ENCODE measurements around the gene ZNF415.
"Not testable (repeated sequence)": the region's sequence is repeated elsewhere in the genome, so short reads cannot be mapped to it uniquely, and the experiment has no call there.

Gene ZNF415

DNA sequence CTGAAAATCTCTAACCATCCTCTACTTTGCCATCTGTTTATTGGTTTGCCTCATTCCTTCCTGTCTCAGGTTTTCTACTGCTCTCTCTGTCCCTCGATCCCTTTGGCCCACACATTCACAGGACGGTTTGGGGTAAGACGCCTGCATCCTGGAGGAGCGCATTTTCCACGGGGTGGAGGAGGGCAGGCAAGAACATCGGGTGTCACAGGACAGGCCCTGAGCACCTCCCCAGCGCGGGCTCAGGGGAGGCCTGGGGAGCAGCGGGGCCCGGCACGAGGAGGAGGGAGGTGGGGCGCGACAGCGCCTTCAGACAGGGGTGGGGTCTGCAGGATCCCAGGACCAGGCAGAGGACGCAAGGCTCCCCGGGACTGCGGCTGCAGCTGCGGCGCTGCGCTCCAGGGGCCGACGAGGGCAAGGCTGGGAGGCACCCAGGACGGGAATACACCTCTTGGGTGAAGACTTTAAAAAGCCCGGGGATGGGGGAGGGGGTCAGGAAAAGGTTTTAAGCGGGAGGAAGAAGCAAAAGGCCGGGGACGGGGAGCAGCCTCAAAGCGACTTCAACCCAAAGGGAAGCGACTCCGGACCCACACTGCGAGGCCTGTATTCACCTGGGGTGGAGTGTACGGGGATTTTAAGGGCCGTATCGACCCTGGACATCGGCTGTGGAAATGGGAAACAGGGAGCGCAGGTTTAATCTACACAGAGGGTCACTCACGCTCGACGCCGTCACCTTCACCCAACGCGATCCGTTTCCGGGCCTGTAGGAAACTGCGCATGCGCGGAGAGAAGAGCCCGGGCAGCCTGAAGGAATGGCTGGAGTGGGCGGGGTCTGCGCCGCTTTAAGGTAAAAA is at the start of gene ZNF415:
Gene ZNF415, minus strand, starts transcription at position 770 of the 851 bp plus-strand sequence. CDS start 10,234 bp downstream, outside the sequence.
- in situ Hi-C loops (cut with HindIII; ENCODE audit: low sequenced_read_pairs), result no loop called here

DNA sequence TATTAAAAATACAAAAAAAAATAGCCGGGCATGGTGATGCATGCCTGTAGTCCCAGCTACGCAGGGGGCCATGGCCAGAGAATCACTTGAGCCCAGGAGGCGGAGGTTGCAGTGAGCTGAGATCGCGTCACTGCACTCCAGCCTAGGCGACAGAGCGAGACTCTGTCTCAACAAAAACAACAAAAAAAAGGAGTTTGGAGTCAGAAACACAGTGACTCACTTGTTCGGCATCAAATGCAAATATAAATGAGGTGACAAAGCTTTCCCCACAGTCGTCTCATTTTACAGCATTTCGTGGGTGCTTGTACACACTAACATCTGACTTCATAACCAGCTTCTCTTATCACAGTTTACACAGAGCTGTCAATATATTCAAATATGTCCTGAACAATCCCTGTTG is 49.5 kb upstream of the ZNF415 start:
- in situ Hi-C loops (cut with HindIII; ENCODE audit: low sequenced_read_pairs), result no loop called here

- in situ Hi-C loops (cut with HindIII; ENCODE audit: low sequenced_read_pairs), result no loop called here
These were observed 45.3 kb upstream of the ZNF415 start for GRCh38 chr19:53177986-53178385.

DNA sequence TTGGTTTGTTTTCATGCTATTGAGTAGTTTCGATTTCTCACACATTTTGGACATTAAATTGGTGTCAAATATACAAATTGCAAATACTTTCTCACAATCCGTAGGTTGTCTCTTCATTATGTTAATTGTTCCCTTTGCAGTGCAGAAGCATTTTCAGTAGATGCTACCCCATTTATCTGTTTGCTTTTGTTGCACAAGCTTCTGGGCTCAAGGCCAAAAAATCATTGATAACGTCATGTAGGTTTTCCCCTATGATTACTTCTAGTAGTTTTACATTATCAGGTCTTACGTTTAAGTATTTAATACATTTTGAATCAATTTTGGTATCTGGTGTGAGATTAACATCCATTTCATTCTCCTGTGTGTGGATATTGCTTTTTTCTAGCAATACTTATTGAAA is 40.2 kb upstream of the ZNF415 start:
- in situ Hi-C loops (cut with HindIII; ENCODE audit: low sequenced_read_pairs), result no loop called here

DNA sequence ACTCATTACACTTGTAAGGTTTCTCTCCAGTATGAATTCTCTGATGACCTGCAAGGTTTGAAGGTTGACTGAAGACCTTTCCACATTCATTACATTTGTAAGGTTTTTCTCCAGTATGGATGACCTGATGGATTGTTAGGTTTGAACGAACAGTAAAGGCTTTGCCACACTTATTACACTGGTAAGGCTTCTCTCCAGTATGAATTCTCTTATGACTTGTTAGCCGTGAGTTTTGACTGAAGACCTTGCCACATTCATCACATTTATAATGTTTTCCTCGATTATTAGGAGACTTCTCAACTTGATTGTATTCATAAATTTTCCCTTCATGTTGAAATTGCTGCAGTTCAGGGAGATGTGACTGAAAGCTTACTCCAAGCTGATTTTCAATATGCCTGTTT is 33.0 kb upstream of the ZNF415 start:
- in situ Hi-C loops (cut with HindIII; ENCODE audit: low sequenced_read_pairs), result no loop called here

DNA sequence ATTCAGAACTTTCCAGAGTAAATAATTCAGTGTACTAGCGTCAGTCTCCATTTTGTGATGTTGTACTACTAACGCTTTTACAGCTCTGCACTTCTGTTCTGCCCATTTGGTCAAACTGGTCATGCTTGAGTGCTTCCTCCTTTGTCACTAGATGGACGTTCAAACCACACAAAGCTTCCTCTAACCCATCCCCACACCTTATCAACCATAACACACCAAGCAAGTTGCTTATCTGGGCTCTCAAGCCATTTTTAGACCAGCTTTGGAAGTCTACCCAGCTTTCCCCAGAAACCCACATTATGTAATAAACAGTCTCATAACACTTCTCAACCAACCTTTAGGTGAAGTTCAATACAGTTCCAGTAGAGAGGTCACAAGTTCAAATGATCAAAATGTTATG is 28.4 kb upstream of the ZNF415 start:
- in situ Hi-C loops (cut with HindIII; ENCODE audit: low sequenced_read_pairs), result no loop called here

GRCh38 chr19:53160350-53160749 is 27.6 kb upstream of the ZNF415 start:
- in situ Hi-C loops (cut with HindIII; ENCODE audit: low sequenced_read_pairs), result no loop called here

DNA sequence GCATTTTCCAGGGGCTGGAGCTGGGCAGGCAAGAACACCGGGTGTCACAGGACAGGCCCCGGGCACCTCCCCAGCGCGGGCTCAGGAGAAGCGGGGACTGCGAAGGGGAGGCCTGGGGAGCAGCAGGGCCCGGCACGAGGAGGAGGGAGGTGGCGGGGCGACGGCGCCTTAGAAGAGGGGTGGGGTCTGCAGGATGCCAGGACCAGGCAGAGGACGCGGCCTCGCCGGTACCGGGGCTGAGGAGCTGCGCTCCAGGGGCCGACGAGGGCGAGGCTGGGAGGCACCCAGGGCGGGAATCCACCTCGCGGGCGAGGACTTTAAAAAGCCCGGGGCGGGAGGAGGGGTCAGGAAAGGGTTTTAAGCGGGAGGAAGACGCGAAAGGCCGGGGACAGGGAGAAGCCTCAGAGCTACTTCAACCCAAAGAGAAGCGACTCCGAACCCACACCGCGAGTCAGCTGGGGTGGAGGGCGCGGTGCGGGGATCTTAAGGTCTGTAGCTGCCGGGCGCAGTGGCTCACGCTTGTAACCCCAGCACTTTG is 25.5 kb upstream of the ZNF415 start:
- in situ Hi-C loops (cut with HindIII; ENCODE audit: low sequenced_read_pairs), result no loop called here

DNA sequence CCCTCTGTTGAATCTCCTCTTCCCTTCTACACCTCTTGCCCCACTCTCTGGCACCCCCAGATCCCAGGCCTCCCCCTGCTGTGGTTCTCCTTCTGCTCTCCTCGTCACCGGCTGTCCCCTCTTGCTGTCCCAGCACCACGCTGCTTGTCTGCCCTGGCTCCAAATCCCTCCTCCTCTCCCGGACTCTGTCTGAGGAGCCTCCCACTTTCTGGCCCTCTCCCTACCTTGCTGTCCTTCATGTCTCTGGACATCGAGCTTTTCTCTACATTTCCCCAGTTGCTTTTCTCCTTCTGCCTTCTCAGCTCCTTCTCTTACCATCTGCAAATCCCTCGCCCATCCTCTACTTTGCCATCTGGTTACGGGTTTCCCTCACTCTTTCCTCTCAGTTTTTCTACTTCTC is 24.9 kb upstream of the ZNF415 start:
- in situ Hi-C loops (cut with HindIII; ENCODE audit: low sequenced_read_pairs), result no loop called here

DNA sequence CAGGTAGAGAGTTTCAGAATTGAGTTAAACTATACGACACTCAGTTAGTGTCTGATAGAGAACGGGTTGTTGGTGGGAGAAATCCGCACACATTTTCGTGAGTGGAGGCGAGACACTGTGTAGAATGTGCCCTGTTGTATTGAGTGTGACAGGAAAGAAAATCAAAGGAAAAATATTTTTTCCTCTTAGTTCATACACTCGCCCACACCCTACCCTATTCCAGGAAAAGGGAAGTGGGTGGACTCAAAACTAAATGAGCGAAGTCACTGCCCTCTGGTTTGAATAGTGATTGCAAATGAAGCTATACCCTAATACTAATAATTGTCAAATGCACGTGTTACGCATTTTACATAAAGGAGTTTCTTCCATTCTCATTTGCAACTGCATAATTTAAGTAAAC is 24.1 kb upstream of the ZNF415 start:
- in situ Hi-C loops (cut with HindIII; ENCODE audit: low sequenced_read_pairs), result no loop called here

DNA sequence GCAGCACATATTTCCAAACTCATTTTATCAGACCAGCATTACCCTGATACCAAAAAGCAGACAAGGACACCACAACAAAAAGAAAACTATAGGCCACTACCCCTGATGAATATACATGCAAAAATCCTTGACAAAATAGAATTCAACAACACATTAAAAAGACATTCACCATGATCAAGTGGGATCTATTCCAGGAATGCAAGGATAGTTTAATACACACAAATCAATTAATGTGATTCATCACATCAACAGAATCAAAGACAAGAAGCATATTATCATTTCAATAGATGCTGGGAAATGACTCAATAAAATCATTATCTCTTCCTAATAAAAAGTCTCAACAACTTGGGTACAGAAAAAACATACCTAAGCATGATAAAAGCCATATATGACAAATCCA is 14.9 kb upstream of the ZNF415 start:
- in situ Hi-C loops (cut with HindIII; ENCODE audit: low sequenced_read_pairs), result no loop called here

GRCh38 chr19:53140351-53140750 is 7.6 kb upstream of the ZNF415 start:
- in situ Hi-C loops (cut with HindIII; ENCODE audit: low sequenced_read_pairs), result no loop called here

- in situ Hi-C loops (cut with HindIII; ENCODE audit: low sequenced_read_pairs), result no loop called here
These were observed 3.7 kb upstream of the ZNF415 start for GRCh38 chr19:53136432-53136831.

- in situ Hi-C loops (cut with HindIII; ENCODE audit: low sequenced_read_pairs), result no loop called here
These were observed 983 bp downstream of the ZNF415 start for GRCh38 chr19:53131727-53132126.

DNA sequence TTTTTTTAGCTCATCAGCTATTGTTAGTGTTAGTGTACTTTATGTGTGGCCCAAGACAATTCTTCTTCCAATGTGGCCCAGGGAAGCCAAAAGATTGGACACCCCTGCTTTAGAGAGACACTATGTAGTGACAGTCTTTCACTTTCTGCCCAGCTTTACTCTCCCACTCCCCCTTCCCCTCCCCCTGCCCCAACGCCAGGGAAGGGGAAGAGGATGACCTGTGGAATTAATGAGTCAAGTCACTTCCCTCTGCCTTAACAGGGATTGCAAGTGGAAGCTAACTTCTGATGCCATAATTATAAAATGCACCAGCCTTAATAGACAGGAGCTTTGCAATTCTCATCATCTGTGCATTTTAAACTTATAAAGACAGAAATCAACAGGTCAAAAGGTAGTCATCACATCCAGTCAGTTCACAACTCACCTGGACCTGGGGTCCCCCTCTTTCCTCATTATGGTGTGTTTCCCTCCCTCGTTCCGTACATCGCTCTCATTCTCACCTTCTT is 1.6 kb downstream of the ZNF415 start:
- in situ Hi-C loops (cut with HindIII; ENCODE audit: low sequenced_read_pairs), result no loop called here

DNA sequence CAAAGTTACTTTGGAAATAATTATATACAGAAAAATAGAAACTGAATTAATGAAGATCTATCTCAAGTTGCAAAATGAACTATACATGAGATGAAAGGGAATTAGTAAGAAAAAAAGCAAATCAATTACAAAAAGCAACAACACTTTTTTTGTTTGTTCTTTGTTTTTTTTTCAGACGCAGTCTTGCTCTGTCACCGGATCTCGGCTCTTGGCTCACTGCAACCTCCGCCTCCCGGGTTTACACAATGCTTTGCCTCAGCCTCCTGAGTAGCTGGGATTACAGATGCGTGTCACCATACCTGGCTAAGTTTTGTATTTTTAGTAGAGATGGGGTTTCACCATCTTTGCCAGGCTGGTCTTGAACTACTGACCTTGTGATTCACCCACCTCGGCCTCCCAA is 2.2 kb downstream of the ZNF415 start:
- in situ Hi-C loops (cut with HindIII; ENCODE audit: low sequenced_read_pairs), result no loop called here

DNA sequence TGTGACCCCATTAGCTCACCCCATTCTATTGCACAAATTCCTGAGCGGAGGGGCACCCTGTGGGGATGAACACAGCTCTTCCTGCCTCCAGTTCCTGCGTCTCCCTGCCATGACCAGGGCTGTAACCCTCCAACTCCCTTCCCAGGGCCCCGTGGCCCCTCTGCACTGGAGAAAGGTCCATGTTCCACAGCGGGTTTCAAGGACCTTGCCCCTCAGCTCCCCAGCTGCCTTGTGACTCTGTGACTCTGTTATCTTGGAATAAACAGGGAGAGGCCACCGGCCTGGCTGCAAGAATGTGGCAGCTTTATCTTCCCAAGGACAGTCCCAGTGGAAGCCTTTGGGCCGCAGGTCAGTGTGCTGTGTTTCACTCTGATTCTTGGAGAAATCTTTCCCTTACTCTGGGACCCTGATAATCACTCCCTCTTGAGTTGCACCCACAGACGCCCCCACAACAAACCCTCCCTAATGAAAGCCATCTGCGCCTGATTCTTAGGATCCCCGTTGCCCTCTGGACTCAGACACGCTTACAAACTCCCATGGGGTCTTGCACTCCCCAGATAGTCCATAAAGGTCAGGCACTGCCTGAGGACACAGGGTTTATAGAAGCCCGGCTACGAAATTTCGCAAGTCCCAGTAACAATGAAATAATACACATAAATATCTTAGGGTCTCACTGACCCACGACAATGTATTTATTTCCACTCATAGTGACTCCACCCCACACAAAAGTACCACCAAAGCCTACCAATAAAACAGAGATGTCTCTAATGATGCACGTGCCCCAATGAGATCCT is 5.8 kb downstream of the ZNF415 start:
- in situ Hi-C loops (cut with HindIII; ENCODE audit: low sequenced_read_pairs), result not testable (repeated sequence)

- in situ Hi-C loops (cut with HindIII; ENCODE audit: low sequenced_read_pairs), result no loop called here
These were observed 9.3 kb downstream of the ZNF415 start for GRCh38 chr19:53123400-53123799.

DNA sequence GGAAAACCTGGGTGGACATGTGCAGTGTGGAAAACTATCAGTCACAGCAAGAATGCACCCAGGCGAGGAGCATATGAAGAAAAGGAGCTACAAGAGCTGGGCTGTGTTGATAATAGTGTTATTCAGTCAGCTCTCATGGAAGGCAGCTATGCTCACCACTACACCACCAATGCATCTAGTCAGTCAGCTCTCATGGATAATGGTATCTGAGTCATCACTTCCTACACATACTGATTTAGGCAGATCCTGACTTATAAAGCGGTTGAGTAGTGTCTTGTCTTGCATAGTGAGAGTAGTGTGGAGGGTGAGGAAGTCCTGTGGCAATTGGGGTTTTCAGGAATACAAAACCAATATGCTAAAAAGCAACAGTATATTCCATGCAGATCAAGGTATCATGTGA is 20.4 kb downstream of the ZNF415 start:
- in situ Hi-C loops (cut with HindIII; ENCODE audit: low sequenced_read_pairs), result no loop called here

GRCh38 chr19:53109527-53109926 is 23.2 kb downstream of the ZNF415 start:
- in situ Hi-C loops (cut with HindIII; ENCODE audit: low sequenced_read_pairs), result no loop called here
